ENCODE data around the gene SRGAP2C.
"Not testable (repeated sequence)": the region's sequence is repeated elsewhere in the genome, so short reads cannot be mapped to it uniquely, and the experiment has no call there.

DNA sequence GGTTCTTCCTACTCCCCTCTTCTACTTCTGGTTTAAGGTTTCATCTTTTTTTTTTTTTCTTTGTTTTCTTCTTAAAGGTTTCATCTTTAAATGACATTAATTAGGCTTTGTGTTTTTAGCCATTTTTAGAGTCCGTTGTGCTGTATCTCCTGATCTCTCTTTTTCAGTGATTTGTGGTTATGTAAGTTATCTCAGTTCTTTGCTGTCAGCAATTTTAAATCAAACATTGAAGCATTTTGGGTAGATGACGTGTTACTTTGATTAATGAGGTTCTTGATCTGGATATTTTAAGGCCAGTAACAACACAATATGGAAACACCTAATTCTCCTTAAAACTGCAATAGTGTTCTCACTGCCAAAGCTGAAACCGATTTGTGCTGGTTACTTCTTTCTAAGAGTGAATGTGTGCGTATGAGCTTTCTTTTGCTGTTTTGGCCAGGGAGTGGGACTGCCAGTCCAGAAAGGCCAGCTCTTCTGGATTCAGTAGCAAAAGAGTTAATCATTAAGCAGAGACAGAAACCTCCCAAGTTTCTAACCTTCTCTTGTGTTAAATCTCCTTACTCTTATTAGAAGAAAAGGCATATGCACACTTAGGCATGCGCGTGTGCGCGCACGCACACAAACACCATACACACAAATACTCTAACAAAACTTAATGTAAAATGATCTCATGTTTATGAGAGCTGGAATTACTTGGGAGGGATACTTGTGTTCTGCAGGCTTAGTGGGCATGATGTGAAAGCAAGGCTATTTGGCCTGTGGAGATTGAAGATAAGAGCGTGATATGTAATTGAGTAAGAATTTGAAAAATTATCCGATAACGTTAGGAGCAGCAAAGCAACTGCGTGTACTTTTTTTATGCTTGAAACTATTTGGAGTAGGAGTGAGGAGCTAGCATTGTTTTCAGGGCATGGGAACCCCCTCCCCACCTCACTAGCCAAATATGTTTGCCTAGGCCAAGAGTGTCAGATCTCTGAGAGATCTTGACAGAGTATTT, 16.5 kb downstream of the SRGAP2C start:
- TF ChIP-seq, protein P1, sequence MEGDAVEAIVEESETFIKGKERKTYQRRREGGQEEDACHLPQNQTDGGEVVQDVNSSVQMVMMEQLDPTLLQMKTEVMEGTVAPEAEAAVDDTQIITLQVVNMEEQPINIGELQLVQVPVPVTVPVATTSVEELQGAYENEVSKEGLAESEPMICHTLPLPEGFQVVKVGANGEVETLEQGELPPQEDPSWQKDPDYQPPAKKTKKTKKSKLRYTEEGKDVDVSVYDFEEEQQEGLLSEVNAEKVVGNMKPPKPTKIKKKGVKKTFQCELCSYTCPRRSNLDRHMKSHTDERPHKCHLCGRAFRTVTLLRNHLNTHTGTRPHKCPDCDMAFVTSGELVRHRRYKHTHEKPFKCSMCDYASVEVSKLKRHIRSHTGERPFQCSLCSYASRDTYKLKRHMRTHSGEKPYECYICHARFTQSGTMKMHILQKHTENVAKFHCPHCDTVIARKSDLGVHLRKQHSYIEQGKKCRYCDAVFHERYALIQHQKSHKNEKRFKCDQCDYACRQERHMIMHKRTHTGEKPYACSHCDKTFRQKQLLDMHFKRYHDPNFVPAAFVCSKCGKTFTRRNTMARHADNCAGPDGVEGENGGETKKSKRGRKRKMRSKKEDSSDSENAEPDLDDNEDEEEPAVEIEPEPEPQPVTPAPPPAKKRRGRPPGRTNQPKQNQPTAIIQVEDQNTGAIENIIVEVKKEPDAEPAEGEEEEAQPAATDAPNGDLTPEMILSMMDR (IDR thresholded peaks at IDR 0.05), result not testable (repeated sequence)
- TF ChIP-seq ZFX (IDR thresholded peaks at IDR 0.05; ENCODE audit: borderline replicate concordance), result not testable (repeated sequence)
